Vagina (tissue), 2 donors: Measurements from ENCODE around the gene ZNF469. TPM values are rescaled to one million over a fixed set of nuclear protein-coding genes. Genes with fewer than 3 reads are reported as not detected.

Experiments
- DNase-seq, 2 donors: peaks; one replicate each; pipeline ENCODE4 v3.0.0-alpha.2; 2017; ENCODE audit errors: extremely low spot score in 2 of 2
- H3K27ac ChIP-seq: fragments of 200-600 bp; sonication (generic); one replicate; pipeline ENCODE4 v1.5.1; 2019
- H3K27me3 ChIP-seq: fragments of 200-600 bp; sonication (generic); one replicate; pipeline ENCODE4 v1.5.1; 2019
- H3K36me3 ChIP-seq, 2 donors: fragments of 200-600 bp; sonication (generic); one replicate each; pipeline ENCODE4 v1.5.1; 2017 to 2019
- H3K4me1 ChIP-seq: fragments of 200-600 bp; sonication (generic); one replicate; pipeline ENCODE4 v1.5.1; 2019
- H3K4me3 ChIP-seq, 2 donors: fragments of 200-600 bp; sonication (generic); 1 replicate in 1 of 2; 2 replicates in 1 of 2; pipeline ENCODE4 v1.5.1; 2016 to 2019
- H3K9me3 ChIP-seq: fragments of 200-600 bp; sonication (generic); one replicate; pipeline ENCODE4 v1.5.1; 2019
- POLR2A ChIP-seq, 2 donors: fragments of 450-650 bp; IDR thresholded peaks; one replicate each; pipeline ENCODE4 v1.6.1; 2017; ENCODE audit warnings: antibody characterized with exemption in 2 of 2, mild to moderate bottlenecking in 2 of 2, moderate library complexity in 2 of 2
- POLR2AphosphoS5 ChIP-seq, 2 donors: sonication (generic); formaldehyde crosslinking; IDR thresholded peaks; one replicate each; pipeline ENCODE4 v1.9.0; 2017; ENCODE audit warnings: antibody characterized with exemption in 2 of 2, mild to moderate bottlenecking in 2 of 2, low read depth in 1 of 2; ENCODE audit not compliant: insufficient read depth in 1 of 2
- intact Hi-C: fragments of 100-400 bp; cut with DNase I; formaldehyde crosslinking; loops from one replicate; pipeline ENCODE4 v1.15.1; 2023
- total RNA-seq: library from RNA; depleted of rRNA; stranded (reverse); fragments of >200 nt; gene quantifications from one replicate; pipeline ENCODE4 v1.2.3, GENCODE V29; 2016
- TF ChIP-seq, protein P1 (sequence below), 3 experiments: fragments of 450-650 bp in 2 of 3; fragments of 200-600 bp in 1 of 3; sonication (generic) in 1 of 3; IDR thresholded peaks; one replicate each; pipeline ENCODE4 v1.5.1; 2017 to 2019; ENCODE audit warnings: antibody characterized with exemption in 3 of 3, mild to moderate bottlenecking in 2 of 3, moderate library complexity in 2 of 3

The ZNF469 gene
- total RNA-seq, 1 donor from 2014 or later: 2.2 TPM

DNA sequence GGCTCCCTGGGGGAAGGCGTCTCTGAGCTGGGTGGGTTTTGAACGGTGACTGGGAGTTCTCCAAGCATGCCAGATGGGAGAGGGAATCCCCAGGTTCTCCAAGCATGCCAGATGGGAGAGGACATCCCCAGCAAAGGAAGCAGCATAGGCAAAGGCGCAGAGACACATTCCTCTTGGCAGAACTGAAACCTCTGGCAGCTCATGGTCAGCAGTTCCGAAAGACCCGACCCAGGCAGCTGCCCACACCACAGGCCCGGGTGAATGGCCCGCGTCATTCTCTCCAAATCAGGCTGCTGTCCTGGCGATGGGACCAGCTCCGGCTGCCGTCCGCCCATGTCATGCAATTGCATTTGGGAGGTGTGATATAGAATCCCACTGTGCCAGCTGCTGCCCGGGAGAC, 8.0 kb downstream of the ZNF469 start:
- no peak overlapping the region for H3K27ac ChIP-seq
- DNase-seq: no peak
- TF ChIP-seq POLR2AphosphoS5 (IDR thresholded peaks at IDR 0.05; ENCODE audit: insufficient read depth in 1 of 2, low read depth in 1 of 2) (no peak), POLR2A (IDR thresholded peaks at IDR 0.05) (no peak)
- TF ChIP-seq, protein P1, sequence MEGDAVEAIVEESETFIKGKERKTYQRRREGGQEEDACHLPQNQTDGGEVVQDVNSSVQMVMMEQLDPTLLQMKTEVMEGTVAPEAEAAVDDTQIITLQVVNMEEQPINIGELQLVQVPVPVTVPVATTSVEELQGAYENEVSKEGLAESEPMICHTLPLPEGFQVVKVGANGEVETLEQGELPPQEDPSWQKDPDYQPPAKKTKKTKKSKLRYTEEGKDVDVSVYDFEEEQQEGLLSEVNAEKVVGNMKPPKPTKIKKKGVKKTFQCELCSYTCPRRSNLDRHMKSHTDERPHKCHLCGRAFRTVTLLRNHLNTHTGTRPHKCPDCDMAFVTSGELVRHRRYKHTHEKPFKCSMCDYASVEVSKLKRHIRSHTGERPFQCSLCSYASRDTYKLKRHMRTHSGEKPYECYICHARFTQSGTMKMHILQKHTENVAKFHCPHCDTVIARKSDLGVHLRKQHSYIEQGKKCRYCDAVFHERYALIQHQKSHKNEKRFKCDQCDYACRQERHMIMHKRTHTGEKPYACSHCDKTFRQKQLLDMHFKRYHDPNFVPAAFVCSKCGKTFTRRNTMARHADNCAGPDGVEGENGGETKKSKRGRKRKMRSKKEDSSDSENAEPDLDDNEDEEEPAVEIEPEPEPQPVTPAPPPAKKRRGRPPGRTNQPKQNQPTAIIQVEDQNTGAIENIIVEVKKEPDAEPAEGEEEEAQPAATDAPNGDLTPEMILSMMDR (IDR thresholded peaks at IDR 0.05): no peak
- no peaks in the 10 kb centered on the region for H3K9me3 ChIP-seq
- H3K4me1 ChIP-seq: peaks cover 32% of the 10 kb centered on the region
- H3K27me3 ChIP-seq: no peaks in the 10 kb centered on the region
- no peak overlapping the region for H3K4me3 ChIP-seq
- no peaks in the 10 kb centered on the region for H3K36me3 ChIP-seq
- intact Hi-C loops: no loop called here

- peaks cover 32% of the 10 kb centered on the region for H3K4me1 ChIP-seq
- H3K27ac ChIP-seq: no peak overlapping the region
- no peaks in the 10 kb centered on the region for H3K36me3 ChIP-seq
- no peak overlapping the region for H3K4me3 ChIP-seq
- H3K27me3 ChIP-seq: no peaks in the 10 kb centered on the region
- intact Hi-C loops: no loop called here
- no peak for DNase-seq
- no peaks in the 10 kb centered on the region for H3K9me3 ChIP-seq
- TF ChIP-seq POLR2AphosphoS5 (IDR thresholded peaks at IDR 0.05; ENCODE audit: insufficient read depth in 1 of 2, low read depth in 1 of 2) (no peak), POLR2A (IDR thresholded peaks at IDR 0.05) (no peak)
Measured at GRCh38 chr16:88391144-88391850, 8.5 kb downstream of the ZNF469 start.

- intact Hi-C loops: no loop called here
- no peak for DNase-seq
- Histone ChIP-seq H3K27me3 (no peaks in the 10 kb centered on the region), H3K4me1 (peaks cover 32% of the 10 kb centered on the region), H3K4me3 (no peak overlapping the region), H3K36me3 (no peaks in the 10 kb centered on the region), H3K27ac (no peak overlapping the region), H3K9me3 (no peaks in the 10 kb centered on the region)
- TF ChIP-seq, protein P1 (IDR thresholded peaks at IDR 0.05): no peak
- TF ChIP-seq POLR2A (IDR thresholded peaks at IDR 0.05) (no peak), POLR2AphosphoS5 (IDR thresholded peaks at IDR 0.05; ENCODE audit: insufficient read depth in 1 of 2, low read depth in 1 of 2) (no peak)
Measured at GRCh38 chr16:88392111-88392510, 9.4 kb downstream of the ZNF469 start.

DNA sequence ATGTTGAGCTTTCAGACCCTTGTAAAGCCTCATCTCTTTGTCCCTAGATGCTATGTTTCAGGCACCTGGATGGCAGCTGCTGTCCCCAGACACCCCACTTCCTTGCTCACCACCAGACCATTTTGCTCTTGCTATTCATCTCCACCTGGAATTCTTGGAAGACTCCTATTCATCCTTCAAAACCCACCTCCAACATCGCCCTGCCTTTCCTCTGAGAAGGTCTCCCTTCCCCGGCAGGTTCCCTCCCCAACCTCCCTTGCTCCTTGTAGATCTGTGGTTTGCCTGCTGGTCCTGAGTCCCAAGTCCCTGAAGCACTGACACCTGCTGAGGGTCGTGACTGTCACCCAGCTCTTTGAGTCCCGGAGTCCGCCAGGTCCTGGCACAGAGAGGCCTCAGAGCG, 9.9 kb downstream of the ZNF469 start:
- no peak for DNase-seq
- Histone ChIP-seq H3K36me3 (no peaks in the 10 kb centered on the region), H3K27me3 (no peaks in the 10 kb centered on the region), H3K27ac (no peak overlapping the region), H3K4me1 (peaks cover 29% of the 10 kb centered on the region), H3K4me3 (no peak overlapping the region), H3K9me3 (no peaks in the 10 kb centered on the region)
- TF ChIP-seq POLR2A (IDR thresholded peaks at IDR 0.05) (no peak), POLR2AphosphoS5 (IDR thresholded peaks at IDR 0.05; ENCODE audit: insufficient read depth in 1 of 2, low read depth in 1 of 2) (no peak)
- TF ChIP-seq, protein P1 (IDR thresholded peaks at IDR 0.05): no peak
- intact Hi-C loops: no loop called here

- intact Hi-C loops: no loop called here
- H3K36me3 ChIP-seq: no peaks in the 10 kb centered on the region
- H3K27me3 ChIP-seq: no peaks in the 10 kb centered on the region
- H3K27ac ChIP-seq: no peak overlapping the region
- H3K9me3 ChIP-seq: no peaks in the 10 kb centered on the region
- H3K4me1 ChIP-seq: peaks cover 25% of the 10 kb centered on the region
- no peak for DNase-seq
- TF ChIP-seq POLR2A (IDR thresholded peaks at IDR 0.05): no peak
- TF ChIP-seq, protein P1 (IDR thresholded peaks at IDR 0.05): no peak
- TF ChIP-seq POLR2AphosphoS5 (IDR thresholded peaks at IDR 0.05; ENCODE audit: insufficient read depth in 1 of 2, low read depth in 1 of 2): no peak
- no peak overlapping the region for H3K4me3 ChIP-seq
Measured at GRCh38 chr16:88393034-88393433, 10.3 kb downstream of the ZNF469 start.
